Activated naive CD4-positive, alpha-beta T cell treated with anti-CD3 and anti-CD28 coated beads for 36 hours (primary cell): ENCODE data around the gene CNGB1. TPM values are rescaled to one million over a fixed set of nuclear protein-coding genes. Genes with fewer than 3 reads are reported as not detected.

ENCODE experiments used
- total RNA-seq, 2 experiments: library from RNA; stranded (reverse); gene quantifications; one replicate each; pipeline ENCODE4 v1.2.3, GENCODE V29; 2021

Gene CNGB1
- total RNA-seq, 2 experiments from 2014 or later: not detected

Other genes starting within 250 kb of the CNGB1 start
- gene KATNB1, start 235.4 kb downstream of the CNGB1 start, total RNA-seq: 10 to 100 TPM; 25.5 to 30.0 TPM
- gene KIFC3, start 168.6 kb downstream of the CNGB1 start, total RNA-seq: under 1 TPM in 1 of 2 experiments, not detected in 1; 0.12 TPM
- 1 to 10 TPM; 4.2 to 5.4 TPM for gene ZNF319, start 29.5 kb upstream of the CNGB1 start, total RNA-seq
- gene USB1, start 30.3 kb upstream of the CNGB1 start, total RNA-seq: 10 to 100 TPM; 30.6 to 32.3 TPM
- gene MMP15, start 54.6 kb upstream of the CNGB1 start, total RNA-seq: under 1 TPM; 0.12 to 0.24 TPM
- 10 to 100 TPM; 31.2 to 31.4 TPM for gene CFAP20, start 158.3 kb upstream of the CNGB1 start, total RNA-seq
- gene CSNK2A2, start 227.0 kb upstream of the CNGB1 start, total RNA-seq: 10 to 100 TPM; 86.0 to 86.7 TPM